SIG-M5 treated with dmso at 0.1 percent for 504 hours (cell line): ENCODE data around the gene PLAC9.
"Not testable (repeated sequence)": the region's sequence is repeated elsewhere in the genome, so short reads cannot be mapped to it uniquely, and the experiment has no call there.

Source experiments
- DNase-seq: peaks from one replicate; lab custom pipeline; 2025; ENCODE audit not compliant: unreplicated experiment; lab: John Stamatoyannopoulos, UW

PLAC9 gene, protein sequence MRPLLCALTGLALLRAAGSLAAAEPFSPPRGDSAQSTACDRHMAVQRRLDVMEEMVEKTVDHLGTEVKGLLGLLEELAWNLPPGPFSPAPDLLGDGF

DNA sequence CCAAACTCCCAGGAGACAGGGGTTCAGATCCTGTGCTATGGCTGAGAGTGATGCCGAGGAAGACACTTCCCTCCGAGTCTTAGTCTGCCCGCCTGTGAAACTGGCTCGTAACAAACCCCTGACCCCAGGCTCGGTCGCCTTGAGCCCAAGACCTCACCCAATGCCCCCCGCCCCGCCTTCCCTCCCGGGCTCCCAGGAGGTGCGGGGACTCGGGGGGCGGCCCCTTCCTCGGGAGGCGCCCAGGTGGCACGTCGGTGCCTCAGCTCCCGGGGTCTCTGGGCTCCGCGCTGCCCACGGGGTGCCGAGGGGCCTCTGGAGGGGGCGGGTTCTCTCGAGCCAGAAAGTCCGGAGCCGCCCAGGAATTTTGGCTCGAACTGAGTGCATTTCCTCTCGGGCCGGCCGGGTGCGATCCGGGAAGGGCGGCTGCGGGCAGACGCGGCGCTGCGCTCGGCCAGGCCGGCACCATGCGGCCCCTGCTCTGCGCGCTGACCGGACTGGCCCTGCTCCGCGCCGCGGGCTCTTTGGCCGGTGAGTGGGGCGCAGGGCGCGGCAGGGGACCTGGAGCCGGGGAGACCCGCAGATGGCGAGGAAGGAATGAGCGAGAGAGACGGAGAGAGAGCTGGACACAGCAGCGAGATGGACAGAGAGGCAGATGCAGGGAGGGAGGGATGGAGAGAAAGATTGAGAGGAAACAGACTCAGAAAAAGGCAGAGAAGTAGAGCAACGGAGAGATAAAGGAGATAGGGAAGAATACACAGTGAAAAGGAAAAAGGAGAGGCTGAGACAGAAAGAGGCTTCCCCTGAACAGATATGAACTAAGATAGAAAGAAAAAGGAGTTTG, at the start of gene PLAC9:
Gene PLAC9, plus strand, starts transcription at position 432 of the 841 bp plus-strand sequence. Its CDS starts 33 bp downstream, at position 465.
- DNase-seq: no peak

DNA sequence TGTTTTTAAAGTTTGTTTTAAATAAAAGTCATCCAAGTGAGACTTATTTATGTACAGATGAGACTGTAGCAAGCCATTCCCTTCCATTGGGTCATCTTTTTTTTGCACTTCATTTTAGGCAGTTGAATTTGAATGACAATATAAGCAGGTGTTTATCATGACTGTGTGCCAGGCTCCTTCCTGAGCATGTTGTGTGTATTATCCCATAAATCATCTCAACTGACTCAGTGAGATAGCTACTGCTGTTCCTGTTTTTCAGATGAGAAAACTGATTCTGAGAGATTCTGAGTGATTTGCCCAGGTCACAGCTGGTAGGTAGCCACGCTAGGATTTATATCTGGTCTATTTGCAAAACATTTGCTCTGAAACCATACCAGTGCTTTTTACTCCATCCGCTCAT, 42.4 kb upstream of the PLAC9 start:
- DNase-seq: no peak

DNA sequence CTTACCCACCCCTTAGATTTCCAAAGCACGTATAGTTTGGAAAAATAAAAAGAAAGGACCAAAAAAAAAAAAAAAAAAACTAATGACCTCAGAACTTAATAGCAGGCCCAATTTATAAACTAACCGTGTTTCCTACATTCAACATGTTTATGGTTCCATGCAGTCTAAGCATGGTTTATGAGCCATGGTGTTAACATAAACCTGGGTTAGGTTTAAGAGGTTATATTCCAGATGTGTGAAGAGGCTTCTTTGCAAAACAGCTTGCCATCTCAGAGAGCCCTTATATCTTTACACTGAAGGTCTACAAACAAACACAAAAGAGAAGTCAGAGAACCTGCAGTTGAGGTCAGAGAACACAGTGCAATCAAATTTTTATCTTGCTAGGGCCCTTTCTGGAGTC, 38.3 kb upstream of the PLAC9 start:
- no peak for DNase-seq

DNA sequence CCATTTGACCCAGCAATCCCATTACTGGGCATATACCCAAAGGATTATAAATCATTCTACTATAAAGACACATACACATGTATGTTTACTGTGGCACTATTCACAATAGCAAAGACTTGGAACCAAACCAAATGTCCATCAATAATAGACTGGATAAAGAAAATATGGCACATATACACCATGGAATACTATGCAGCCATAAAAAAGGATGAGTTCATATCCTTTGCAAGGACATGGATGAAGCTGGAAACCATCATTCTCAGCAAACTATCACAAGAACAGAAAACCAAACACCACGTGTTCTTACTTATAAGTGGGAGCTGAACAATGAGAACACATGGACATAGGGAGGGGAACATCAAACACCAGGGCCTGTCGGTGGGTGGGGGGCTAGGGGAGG, 34.3 kb upstream of the PLAC9 start:
- not testable (repeated sequence) for DNase-seq

DNA sequence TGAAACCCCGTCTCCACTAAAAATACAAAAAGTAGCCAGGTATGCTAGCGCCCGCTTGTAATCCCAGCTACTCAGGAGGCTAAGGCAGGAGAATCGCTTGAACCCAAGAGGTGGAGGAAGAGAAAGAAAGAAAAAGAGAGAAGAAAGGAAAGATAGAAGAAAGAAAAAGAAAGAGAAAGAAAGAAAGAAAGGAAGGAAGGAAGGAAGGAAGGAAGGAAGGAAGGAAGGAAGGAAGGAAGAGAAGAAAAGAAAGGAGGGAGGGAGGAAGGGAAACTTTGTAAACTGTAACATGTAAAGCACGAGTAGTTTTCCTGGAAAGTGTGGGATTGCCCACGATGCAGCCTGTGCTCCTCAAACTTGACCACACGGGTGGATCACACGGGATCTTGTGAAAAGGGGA, 33.2 kb upstream of the PLAC9 start:
- not testable (repeated sequence) for DNase-seq

DNA sequence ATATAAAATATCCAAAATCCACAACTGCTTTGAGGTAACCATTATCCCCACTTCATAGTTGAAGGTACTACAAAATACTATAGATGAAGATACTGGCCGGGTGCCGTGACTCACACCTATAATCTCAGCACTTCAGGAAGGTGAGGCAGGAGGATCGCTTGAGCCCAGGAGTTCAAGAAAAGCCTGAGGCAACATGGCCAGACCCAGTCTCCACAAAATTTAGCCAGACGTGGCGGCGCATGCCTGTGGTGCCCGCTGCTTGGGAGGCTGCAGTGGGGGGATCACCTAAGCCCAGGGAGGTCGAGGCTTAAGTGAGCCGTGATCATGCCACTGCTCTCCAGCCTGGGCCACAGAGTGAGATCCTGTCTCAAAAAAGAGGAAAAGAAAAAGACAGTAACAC, 32.4 kb upstream of the PLAC9 start:
- DNase-seq: no peak

DNA sequence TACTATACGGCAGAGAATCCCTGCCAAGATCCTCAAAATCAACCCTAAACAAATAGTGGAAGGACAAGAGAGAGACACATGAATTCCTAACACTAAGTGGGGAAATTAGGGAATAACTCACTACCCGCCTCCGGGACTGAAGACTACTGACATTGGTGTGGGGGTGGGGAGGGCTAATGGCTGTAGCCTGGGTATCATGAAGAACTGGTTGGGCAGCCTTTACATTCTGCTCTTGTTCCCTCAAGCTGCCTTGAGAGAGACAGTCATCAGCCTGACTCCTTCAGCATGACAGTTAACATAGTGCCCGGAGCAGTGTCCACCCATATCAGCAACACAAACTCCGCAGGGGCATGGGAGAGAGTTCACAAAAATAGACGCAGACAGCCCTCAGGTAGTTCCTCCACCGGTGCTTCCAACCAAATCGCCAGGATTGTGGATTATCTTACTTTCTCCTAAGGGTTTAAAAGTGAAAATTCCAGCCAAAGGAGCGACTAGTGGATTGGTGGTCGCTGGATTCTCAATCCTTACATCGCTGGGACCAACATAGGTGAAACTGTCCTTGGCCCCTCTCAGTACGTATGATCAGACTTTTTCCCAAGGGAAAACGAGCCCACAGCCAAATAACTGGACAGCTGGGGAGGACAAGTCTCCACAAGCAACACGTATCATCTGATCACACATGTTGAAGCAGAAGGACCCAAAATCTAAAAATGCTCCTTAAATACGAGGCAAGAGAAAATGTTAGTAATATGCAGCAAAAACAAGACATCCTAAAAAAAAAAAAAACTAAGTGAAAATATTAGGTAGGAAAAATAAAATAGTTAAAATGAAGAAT, 31.5 kb upstream of the PLAC9 start:
- DNase-seq: peak; percentile 6

DNA sequence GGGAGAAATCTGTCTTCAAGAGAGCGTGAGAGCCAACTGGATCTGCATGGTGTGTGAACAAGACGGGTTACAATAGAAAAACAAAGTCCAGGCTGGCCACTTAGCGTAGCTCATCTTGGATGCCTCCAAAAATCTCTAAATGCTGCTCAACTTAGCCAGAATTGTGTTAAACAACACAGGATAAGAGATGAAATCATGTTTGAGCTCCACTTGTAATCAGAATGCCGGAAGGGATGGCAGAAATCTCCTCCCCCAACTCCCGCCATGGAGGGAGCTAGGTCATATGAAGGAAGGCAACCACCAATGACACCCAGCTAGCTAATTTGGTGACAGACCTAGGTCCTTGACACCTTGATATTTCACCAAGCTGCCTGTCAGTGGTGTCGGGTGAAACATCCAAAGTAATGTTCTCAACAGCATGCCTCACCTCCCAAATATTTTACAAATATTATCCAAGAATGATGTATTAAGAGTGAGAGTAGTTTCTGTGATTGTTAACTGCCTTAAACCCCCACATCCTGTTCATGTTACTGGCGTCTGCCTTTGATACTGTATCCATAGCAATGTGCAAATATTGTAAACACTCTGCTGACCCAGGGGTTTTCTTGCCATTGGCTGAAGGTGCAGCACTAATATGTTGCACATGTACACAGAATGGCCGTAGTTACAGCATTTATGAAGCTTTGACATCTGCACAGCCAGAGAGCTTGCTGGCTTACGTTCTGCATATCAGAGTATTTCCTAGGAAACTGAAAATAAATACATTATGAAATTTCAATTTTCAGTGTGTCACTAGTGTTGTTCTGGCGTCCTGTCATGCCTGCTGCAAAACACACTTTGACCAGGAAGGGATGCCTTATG, 28.2 kb upstream of the PLAC9 start:
- no peak for DNase-seq

DNA sequence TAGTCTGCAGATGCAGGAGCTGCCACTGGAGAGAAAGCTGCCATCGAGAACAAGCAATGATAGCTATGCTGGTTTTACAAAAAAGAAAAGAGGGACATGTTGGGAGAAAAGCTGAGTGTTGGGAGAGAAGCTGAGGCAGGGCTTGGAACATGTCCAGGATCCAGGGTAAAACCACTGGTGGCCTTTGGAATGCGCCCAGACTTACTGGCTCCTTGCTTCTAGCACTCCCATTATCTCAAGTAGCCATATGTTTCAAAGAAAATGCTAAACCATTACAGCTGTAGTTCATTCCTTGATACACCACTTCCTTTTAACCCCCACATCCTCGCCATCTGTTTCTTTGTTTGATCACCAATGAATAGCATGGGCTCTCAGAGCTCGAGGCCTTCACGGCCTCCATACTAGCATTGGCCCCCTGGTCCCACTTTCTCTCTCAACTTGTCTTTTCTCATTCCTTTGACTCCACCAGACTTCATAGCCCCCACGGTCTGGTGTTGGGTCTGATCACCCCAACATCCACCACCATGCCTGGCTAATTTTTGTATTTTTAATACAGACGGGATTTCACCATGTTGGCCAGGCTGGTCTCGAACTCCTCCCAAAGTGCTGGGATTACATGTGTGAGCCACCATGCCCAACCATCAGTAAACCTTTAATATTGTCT, 23.8 kb upstream of the PLAC9 start:
- DNase-seq: no peak

DNA sequence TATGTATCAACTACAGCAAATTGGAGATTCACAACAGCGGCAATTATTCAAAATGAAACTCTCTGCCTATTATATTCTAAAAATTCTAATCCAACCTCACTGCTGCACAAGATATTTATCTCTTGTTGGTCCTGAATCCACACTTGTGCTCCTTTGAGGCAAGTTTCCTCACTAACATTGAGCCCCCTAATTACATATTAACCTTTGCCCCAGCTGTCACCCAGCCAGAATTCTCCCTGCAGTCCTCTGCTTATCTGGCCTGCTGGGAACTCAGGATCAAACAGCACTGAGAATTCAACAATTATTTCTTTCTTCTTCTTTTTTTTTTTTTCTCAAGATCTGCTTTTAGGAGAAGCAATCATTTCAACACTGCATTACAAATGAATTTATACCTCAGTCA, 21.5 kb upstream of the PLAC9 start:
- DNase-seq: no peak

DNA sequence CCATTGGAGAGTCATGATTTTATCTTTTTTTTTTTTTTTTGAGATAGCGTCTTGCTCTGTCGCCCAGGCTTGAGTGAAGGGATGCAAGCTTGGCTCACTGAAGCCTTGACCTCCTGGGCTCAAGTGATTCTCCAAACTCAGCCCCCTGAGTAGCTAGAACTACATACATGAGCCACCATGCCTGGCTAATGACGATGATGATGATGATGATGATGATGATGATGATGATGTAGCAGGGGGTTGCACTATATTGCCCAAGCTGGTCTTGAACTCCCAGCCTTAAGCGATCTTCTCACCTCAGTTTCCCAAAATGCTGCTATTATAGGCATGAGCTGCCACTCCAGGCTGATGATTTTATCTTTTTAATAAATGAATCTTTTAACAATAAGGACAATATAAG, 13.9 kb upstream of the PLAC9 start:
- DNase-seq: no peak

DNA sequence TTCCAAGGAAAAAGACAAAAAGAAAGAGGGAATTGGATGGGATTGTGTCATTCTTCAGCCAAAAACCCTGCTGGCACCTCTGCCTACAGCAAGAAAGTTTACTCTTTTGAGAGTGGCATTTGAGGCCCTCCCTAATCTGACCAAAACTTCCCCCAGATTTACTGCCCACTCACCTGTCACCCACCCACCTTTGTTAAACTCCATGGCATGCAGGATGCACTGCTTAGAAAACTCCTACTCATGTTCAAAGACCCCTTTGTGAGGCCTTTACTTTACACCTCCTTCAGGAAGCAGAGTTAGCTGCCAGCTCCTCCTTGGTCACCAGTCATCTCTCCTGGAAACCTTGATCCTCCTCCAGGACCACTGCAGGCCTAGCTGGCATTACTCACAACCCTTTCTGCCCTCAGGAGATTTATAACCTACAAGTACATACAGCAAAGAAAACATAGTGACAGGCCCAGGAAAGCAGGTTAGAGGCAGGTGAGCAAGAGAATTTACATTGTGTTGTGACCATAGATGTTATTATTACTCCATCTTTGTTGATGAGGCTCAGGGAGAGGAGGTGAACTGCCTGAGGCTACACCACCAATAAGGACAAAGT, 10.3 kb upstream of the PLAC9 start:
- DNase-seq: no peak

DNA sequence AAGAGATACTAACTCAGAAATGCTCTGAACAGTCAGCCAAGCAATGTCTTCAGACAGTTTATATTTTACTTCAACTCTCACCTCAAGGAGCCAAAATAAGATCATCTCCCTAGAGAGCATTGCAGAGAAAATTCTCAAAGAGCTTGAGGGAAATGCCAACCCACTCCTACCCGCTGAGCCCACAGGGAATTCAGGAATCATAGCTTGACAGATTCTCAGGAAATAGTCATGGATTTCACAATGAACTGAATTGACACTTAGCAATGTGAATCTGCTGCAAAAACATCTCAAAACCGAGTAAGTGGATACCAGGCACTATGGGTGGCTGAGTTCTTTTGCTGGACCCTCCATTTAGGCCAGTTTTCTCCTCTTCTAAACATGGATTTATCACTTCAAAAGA, 9.8 kb upstream of the PLAC9 start:
- no peak for DNase-seq

DNA sequence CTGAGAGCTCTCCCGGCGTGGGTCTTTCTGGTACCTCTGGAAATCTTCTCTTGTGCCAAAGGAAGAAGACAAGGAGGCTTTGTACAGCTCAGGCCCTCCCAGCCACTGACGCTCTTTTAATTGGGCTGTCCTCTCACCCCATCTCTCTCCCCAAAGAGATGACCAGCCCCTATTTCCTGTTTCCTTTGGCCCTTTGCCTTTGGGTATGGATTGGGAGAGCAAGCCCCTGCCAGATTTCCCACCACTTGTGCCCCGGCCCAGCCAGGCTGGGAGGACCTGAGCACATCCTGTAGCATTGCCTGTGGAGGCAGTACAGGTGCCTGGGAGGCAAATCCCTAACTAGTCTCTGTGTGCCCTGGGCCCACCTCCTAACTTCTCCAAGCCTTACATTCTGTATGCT, 5.7 kb upstream of the PLAC9 start:
- no peak for DNase-seq

DNA sequence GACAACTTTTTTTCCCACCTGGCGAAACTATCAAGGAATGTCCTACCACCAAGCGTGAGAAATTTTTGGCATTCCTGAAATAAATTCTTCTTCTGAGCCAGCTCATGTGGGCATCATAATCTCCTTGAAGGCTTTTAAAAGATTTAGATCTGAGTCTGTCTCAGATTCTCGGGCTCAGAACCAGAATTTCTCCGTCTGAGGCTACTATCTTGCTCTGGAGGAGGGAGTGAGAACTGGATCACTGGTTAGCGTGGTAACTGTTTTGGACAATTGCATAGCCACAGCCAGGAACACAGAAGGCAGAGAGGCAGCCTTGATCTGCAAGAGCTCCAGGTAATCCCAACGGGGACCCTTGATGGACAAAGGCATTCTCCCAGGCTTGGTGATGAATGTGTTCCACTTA, 1.0 kb upstream of the PLAC9 start:
- DNase-seq: no peak

DNA sequence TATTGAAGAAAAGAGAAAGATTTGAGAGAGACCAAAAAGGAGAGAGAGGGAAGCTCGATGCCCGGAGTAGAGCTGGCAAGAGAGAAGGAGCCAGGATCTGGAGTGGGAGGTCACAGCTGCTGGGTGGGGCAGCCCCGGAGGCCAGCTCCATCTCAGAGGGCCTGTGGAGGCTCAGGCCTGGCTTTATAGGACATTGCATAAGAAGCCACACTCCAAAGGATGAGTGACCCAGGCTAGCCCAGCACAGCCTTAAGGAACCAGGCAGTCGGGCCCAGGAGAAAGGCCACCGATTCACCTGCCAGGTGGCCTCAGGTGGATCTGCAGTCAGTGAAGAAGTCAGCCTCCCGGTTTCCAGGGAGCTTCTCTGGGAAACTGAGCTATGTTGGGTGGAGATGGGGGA, 676 bp downstream of the PLAC9 start:
- DNase-seq: no peak

DNA sequence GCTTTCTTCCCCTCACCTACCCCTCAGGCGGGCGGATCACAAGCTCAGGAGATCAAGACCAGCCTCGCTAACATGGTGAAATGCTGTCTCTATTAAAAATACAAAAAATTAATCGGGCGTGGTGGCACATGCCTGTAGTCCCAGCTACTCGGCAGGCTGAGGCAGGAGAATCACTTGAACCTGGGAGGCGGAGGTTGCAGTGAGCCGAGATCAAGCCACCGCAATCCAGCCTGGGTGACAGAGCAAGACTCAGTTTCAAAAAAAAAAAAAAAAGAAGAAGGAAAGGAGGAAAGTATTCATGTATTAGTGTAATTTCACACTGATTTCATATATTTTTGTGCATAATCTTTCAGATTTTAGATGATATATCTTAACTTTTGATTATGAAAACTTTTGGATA, 1.2 kb downstream of the PLAC9 start:
- not testable (repeated sequence) for DNase-seq

DNA sequence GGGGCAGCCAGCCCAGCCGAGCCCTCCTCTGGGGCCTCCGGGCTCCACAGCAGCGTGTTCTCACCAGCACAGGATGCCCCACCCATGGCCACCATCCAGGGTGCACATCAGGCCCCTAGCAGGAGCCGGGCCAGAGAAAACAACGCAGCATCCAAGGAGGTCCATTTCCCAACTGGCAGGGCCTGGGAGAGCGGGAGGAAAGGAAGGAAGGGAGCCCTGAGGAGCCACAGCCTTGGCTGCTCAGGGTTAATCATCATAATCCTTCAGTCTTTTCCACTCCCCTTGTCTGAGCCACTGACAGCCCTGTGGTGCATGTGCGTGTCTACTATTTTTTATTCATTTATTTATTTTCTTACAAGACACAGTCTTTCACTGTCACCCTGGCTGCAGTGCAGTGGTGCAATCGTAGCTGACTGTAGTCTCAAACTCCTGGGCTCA, 3.6 kb downstream of the PLAC9 start:
- no peak for DNase-seq

DNA sequence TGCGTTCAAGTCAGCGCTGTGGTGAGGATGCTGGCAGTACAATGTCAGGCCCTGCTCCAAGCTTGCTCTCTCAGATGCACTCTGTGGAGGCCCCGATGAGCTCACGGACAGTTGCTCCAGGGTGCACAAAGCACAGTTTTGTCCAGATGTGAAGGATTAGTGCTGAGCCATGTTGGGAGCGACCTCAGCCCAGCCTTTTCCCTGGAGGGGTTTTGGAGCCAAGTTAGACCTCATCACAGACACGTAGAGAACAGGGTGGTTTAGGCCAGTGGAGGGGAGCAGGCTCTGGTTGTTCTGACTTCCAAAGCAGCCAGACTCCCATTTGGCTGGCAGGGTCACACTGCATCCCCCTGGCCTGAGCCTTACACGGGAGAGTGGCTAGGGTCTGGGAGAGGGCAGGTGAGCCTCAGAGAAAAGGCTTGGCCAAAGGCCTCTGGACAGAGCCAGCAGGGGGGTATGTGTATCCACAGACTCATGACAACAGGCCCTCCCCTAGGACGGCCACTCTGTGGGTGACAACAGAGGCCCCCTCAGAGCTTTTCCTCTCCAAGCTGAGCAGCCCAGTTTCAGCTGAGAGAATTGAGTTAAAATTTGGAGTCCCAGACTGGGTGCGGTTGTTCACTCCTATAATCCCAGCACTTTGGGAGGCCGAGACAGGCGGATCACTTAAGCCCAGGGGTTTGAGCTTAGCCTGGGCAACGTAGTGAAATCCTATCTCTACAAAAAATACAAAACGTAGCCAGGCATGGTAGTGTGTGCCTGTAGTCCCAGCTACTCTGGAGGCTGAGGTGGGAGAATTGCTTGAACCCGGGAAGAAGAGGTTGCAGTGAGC, 4.7 kb downstream of the PLAC9 start:
- no peak for DNase-seq
